Chondrocyte (in vitro differentiated cells): ENCODE results near the gene CABP1. TPM values are rescaled to one million over a fixed set of nuclear protein-coding genes. Genes with fewer than 3 reads are reported as not detected.

Source experiments
- DNase-seq: peaks from one replicate; pipeline ENCODE4 v3.0.0; 2021; ENCODE audit warnings: mixed read lengths, low spot score
- H3K27ac Mint-ChIP-seq: one replicate; pipeline ENCODE4 v1.8.0; 2021; ENCODE audit warnings: mild to moderate bottlenecking, moderate library complexity, mixed read lengths; ENCODE audit not compliant: unreplicated experiment
- H3K27me3 Mint-ChIP-seq: 2 replicates; pipeline ENCODE4 v1.8.0; 2021; ENCODE audit warnings: low read depth, mixed read lengths
- H3K36me3 Mint-ChIP-seq: 2 replicates; pipeline ENCODE4 v1.8.0; 2021; ENCODE audit warnings: low read depth, mixed read lengths
- H3K4me1 Mint-ChIP-seq: 2 replicates; pipeline ENCODE4 v1.8.0; 2021; ENCODE audit warnings: low read depth, mild to moderate bottlenecking, mixed read lengths
- H3K4me3 Mint-ChIP-seq: one replicate; pipeline ENCODE4 v1.8.0; 2021; ENCODE audit warnings: mild to moderate bottlenecking, moderate library complexity, mixed read lengths; ENCODE audit not compliant: unreplicated experiment
- H3K9me3 Mint-ChIP-seq: 2 replicates; pipeline ENCODE4 v1.8.0; 2021; ENCODE audit warnings: low read depth, mixed read lengths
- CTCF ChIP-seq: fragments of 200-600 bp; sonication (generic); IDR thresholded peaks from 2 replicates; pipeline ENCODE4 v1.5.0; 2021; ENCODE audit warnings: antibody characterized with exemption, mild to moderate bottlenecking, moderate library complexity
- total RNA-seq: library from RNA; stranded (reverse); gene quantifications from 3 replicates; pipeline ENCODE4 v1.2.1, GENCODE V29; 2021

CABP1 gene
- total RNA-seq, 1 donor from 2014 or later: not detected

GRCh38 chr12:120640861-120641833 lies 721 bp downstream of the CABP1 start:
- Mint-ChIP-seq H3K9me3 (no peaks in the 10 kb centered on the region), H3K27me3 (peaks cover 59% of the 10 kb centered on the region), H3K4me3 (peak overlapping the region; percentile 64), H3K36me3 (peaks cover 1% of the 10 kb centered on the region), H3K27ac (no peak overlapping the region), H3K4me1 (peaks cover 9% of the 10 kb centered on the region)
- no peak for TF ChIP-seq CTCF
- no peak for DNase-seq

GRCh38 chr12:120642121-120642520 lies 1.7 kb downstream of the CABP1 start:
- no peak for TF ChIP-seq CTCF
- Mint-ChIP-seq H3K27me3 (peaks cover 62% of the 10 kb centered on the region), H3K27ac (no peak overlapping the region), H3K4me1 (peaks cover 14% of the 10 kb centered on the region), H3K9me3 (no peaks in the 10 kb centered on the region), H3K4me3 (peak overlapping the region; percentile 28), H3K36me3 (peaks cover 1% of the 10 kb centered on the region)
- DNase-seq: no peak

GRCh38 chr12:120642826-120643225 lies 2.4 kb downstream of the CABP1 start:
- DNase-seq: no peak
- Mint-ChIP-seq H3K36me3 (peaks cover 1% of the 10 kb centered on the region), H3K4me3 (no peak overlapping the region), H3K27me3 (peaks cover 58% of the 10 kb centered on the region), H3K4me1 (peaks cover 14% of the 10 kb centered on the region), H3K27ac (no peak overlapping the region), H3K9me3 (no peaks in the 10 kb centered on the region)
- no peak for TF ChIP-seq CTCF

GRCh38 chr12:120643574-120643973 lies 3.1 kb downstream of the CABP1 start:
- no peak overlapping the region for H3K4me3 Mint-ChIP-seq
- peaks cover 56% of the 10 kb centered on the region for H3K27me3 Mint-ChIP-seq
- peaks cover 1% of the 10 kb centered on the region for H3K36me3 Mint-ChIP-seq
- no peak for TF ChIP-seq CTCF
- no peaks in the 10 kb centered on the region for H3K9me3 Mint-ChIP-seq
- H3K27ac Mint-ChIP-seq: no peak overlapping the region
- peaks cover 14% of the 10 kb centered on the region for H3K4me1 Mint-ChIP-seq
- DNase-seq: no peak

- no peak overlapping the region for H3K27ac Mint-ChIP-seq
- TF ChIP-seq CTCF: no peak
- peaks cover 60% of the 10 kb centered on the region for H3K27me3 Mint-ChIP-seq
These were observed 5.6 kb downstream of the CABP1 start for GRCh38 chr12:120646044-120646443.

More at GRCh38 chr12:120646044-120646443, 5.6 kb downstream of the CABP1 start:
- Mint-ChIP-seq H3K9me3 (no peaks in the 10 kb centered on the region), H3K4me1 (peaks cover 19% of the 10 kb centered on the region), H3K4me3 (no peak overlapping the region), H3K36me3 (peaks cover 1% of the 10 kb centered on the region)
- DNase-seq: no peak
